Skeletal muscle cell (primary cell): ENCODE results near the gene ITPR2.
"Not testable (repeated sequence)": the region's sequence is repeated elsewhere in the genome, so short reads cannot be mapped to it uniquely, and the experiment has no call there.

Experiments used
- DNase-seq: peaks from one replicate; pipeline ENCODE4 v3.0.0-alpha.2; 2010; ENCODE audit warnings: low read depth
- H3K4me3 ChIP-seq: 2 replicates; pipeline ENCODE4 v1.5.1; 2011; ENCODE audit warnings: low read depth, mild to moderate bottlenecking, control low read depth, low read length, moderate library complexity

The ITPR2 gene

GRCh38 chr12:26520869-26521268 is 312.1 kb downstream of the ITPR2 start:
- DNase-seq = no peak
- no peak overlapping the region for H3K4me3 ChIP-seq

DNA sequence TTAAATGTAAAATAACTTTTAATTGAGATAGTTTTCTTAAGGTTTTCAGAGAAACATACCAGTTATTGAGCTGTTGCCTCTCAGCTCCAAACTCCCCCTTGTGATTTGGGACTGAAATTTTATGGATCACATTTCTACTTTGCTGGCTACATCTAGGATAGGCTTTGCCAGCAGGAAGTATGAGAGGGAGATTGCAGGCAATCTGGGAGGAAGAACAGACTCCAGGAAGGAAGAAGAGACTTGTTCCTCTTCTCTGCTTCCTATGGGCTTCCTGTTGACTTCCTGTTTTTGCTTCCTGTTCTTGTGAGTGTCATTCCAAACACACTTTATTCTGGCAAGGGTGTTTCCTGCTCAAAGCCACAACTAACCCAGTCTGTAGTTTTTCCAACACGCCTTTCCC is 312.9 kb downstream of the ITPR2 start:
- no peak overlapping the region for H3K4me3 ChIP-seq
- no peak for DNase-seq

DNA sequence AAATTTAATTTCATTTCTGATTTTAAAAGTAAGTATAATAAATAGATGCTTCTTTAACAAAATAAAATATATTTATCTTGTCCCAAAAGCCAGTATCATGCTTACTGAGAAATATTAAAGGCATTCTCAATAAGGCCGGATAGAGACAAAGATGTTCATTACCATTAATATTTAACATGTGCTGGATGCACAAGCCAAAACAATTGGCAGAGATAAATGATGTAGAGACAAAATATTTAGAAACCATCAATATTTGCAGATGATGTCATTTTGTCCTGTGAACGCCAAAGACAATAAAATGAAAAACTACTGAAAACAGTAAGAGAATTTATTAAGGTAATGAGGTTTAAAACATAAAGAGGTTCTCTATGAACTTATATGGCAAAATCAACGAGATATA is 313.5 kb downstream of the ITPR2 start:
- no peak overlapping the region for H3K4me3 ChIP-seq
- DNase-seq = no peak

GRCh38 chr12:26517320-26517719 is 315.7 kb downstream of the ITPR2 start:
- not testable (repeated sequence) for DNase-seq, H3K4me3 ChIP-seq

DNA sequence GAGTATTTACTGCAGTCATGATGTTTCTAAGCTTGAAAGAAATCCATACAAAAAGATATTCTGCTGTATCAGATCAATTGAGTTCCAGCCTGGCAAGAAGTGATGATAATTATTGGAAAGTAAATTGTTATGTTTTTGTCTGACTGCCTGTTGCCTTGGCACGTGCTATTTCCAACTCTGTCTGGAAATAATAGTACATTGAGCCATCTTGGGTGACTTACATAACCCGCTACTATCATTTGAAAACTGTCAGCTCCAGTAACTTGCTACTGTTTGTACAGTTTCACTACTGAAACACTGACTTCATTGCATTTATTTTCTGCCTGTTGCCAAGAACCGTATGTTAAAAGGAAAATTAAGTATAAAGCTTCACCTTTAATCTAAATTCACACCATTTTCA is 318.6 kb downstream of the ITPR2 start:
- DNase-seq = no peak
- H3K4me3 ChIP-seq = no peak overlapping the region

- no peak overlapping the region for H3K4me3 ChIP-seq
- no peak for DNase-seq
Observed at GRCh38 chr12:26513363-26514043, 319.5 kb downstream of the ITPR2 start.

GRCh38 chr12:26512213-26512612 is 320.8 kb downstream of the ITPR2 start:
- no peak for DNase-seq
- H3K4me3 ChIP-seq = no peak overlapping the region

DNA sequence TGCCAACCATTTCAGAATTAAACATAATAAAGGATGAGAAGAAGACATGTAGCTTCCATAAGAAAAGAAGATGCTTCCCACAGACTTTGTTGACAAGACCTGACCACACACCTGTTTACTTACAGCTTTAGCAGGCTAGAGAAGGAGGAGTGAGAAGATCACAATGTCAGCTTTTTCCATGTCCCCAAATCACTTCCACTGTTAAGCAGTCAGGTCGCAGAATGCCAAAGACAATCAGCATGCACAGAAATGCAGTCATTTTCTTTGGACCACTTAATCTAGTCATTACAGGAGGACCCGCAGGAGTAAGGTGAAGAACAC is 322.7 kb downstream of the ITPR2 start:
- no peak overlapping the region for H3K4me3 ChIP-seq
- no peak for DNase-seq

DNA sequence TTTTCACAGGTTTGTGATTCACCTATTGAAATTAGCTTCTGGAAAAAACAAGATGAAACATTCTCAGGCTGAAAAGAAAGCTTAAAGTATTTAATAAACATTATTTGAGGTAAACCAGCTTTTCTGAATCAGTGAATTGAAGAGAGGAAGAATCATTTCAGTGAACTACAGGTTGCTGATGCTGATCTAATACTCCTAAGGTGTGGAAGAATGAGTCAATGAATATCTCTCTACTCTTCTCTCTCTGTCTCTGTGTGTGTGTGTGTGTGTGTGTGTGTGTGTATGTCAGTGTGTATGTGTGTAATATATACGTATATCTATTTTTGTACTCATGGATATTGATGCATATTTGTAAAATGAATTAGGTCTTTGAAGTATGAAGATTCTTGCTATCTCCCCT is 325.4 kb downstream of the ITPR2 start:
- H3K4me3 ChIP-seq = no peak overlapping the region
- no peak for DNase-seq

- no peak overlapping the region for H3K4me3 ChIP-seq
- DNase-seq = no peak
Observed at GRCh38 chr12:26499979-26500640, 332.9 kb downstream of the ITPR2 start.

GRCh38 chr12:26496170-26496569 is 336.8 kb downstream of the ITPR2 start:
- DNase-seq = no peak
- no peak overlapping the region for H3K4me3 ChIP-seq

- H3K4me3 ChIP-seq = no peak overlapping the region
- no peak for DNase-seq
Observed at GRCh38 chr12:26493656-26494055, 339.3 kb downstream of the ITPR2 start.

DNA sequence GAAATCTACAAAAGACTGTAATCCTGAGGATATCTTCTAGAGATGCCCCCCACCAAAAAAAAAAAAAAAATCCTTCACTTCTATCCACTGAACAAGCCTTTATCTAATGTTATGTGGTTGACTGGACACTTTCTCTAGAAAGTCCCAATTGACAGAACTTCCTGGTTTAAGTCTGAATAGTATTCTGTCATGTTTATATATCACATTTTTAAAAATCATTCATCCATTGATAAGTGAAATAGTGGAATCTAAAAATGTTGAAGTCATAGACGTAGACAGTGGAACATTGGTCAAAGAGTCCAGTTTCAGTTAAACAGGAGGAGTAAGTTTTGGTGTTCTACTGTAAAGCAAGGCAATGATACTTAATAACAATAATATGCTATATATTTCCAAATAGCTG is 340.6 kb downstream of the ITPR2 start:
- H3K4me3 ChIP-seq = no peak overlapping the region
- DNase-seq = no peak

GRCh38 chr12:26489908-26490307 is 343.1 kb downstream of the ITPR2 start:
- no peak overlapping the region for H3K4me3 ChIP-seq
- no peak for DNase-seq

DNA sequence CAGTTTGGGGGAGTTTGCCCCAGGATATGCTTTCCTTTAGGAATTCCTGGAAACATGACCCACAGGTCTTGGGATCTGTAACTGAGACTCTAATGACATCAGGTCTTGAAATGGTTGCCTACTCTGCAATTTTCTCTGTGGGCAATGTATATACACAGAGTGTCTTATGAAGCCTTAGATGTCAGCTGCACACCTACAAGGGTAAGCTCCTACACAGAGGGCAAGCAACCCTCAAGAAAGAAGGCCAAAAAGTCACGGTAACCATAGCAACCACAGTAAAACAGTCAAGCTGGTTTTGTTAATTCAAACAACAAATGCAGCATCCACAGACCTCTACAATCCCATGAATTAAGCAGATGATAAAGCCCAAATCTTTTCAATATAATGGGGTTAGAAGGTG is 344.6 kb downstream of the ITPR2 start:
- H3K4me3 ChIP-seq = no peak overlapping the region
- DNase-seq = no peak

GRCh38 chr12:26473291-26473690 is 359.7 kb downstream of the ITPR2 start:
- H3K4me3 ChIP-seq = no peak overlapping the region
- no peak for DNase-seq

- DNase-seq = peak; percentile 10
- H3K4me3 ChIP-seq = no peak overlapping the region
Observed at GRCh38 chr12:26471560-26471959, 361.4 kb downstream of the ITPR2 start.

DNA sequence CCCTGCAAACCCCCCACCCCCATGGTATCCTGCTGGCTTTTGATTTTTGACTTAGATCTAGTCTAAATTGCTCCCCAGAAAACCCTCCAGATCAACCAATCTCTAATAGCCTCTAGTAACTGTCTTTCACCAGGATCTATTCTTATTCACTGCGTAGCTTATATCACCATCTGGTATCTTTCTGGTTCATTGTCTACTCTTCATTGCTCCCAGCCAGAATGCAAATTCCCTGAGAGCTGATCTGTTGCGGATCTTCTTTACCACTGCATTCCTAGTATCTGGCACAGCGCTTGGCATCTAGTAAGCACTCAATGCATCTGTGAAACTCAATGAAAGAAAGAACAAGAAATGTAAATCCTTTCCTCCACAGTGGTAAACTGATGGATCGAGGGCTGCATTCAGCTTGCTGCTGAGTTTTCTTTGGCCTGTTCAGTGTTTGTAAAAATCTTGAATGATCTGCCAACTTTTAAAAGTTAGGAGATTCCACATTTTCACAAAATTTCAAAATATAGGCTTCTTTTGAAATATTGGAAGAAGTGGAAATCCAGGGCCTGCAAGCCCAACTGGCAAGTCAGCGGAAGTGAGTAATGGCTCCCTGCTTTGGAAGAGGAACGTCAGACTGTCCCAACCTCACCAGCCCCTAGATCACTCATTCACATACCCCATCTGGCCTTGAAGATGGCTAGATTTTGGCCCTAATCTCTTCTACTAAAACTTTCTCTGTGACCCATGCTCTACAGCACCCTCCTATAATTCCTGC is 363.4 kb downstream of the ITPR2 start:
- H3K4me3 ChIP-seq = no peak overlapping the region
- no peak for DNase-seq

DNA sequence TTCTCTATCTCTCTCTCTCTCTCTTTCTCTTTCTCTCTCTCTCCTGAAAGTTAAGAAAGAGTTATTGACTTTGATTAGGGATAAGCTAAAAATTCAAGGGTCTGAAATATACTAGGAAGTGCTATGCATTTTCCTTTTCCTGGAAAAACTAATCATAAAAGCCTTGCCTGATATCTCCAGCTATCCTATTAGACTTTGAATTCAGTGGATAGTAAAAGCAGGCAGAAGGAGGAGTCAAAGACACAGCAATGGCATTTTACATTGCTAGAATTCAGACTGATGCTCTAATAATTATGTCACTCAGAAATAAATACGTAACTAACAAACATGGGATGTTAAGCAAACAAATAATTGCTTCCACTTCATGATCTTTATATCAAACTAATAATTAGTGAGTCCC is 365.6 kb downstream of the ITPR2 start:
- no peak overlapping the region for H3K4me3 ChIP-seq
- DNase-seq = no peak

- no peak for DNase-seq
- H3K4me3 ChIP-seq = no peak overlapping the region
Observed at GRCh38 chr12:26466726-26467125, 366.3 kb downstream of the ITPR2 start.
